Tibial artery (tissue), 4 donors: ENCODE results near the gene RSPH9.
"Not testable (repeated sequence)": the region's sequence is repeated elsewhere in the genome, so short reads cannot be mapped to it uniquely, and the experiment has no call there.

Experiments used
- DNase-seq, 2 donors: peaks; one replicate each; pipeline ENCODE4 v3.0.0-alpha.2; 2019
- H3K27ac ChIP-seq, 2 donors: fragments of 200-600 bp; sonication (generic) in 1 of 2; 1 replicate in 1 of 2; 2 replicates in 1 of 2; pipeline ENCODE4 v1.5.1; 2018 to 2019; ENCODE audit warnings: mild to moderate bottlenecking in 1 of 2
- H3K27me3 ChIP-seq, 2 donors: fragments of 200-600 bp; sonication (generic) in 1 of 2; one replicate each; pipeline versions ENCODE4 v1.5.1 to v1.6.0; 2016 to 2019
- H3K36me3 ChIP-seq, 3 donors: fragments of 200-600 bp; sonication (generic) in 2 of 3; one replicate each; pipeline ENCODE4 v1.5.1; 2016 to 2019; ENCODE audit warnings: mild to moderate bottlenecking in 2 of 3
- H3K4me1 ChIP-seq, 4 donors: fragments of 200-600 bp; sonication (generic) in 2 of 4; 1 replicate in 3 of 4; 2 replicates in 1 of 4; pipeline ENCODE4 v1.5.1; 2016 to 2019
- H3K4me3 ChIP-seq, 2 donors: fragments of 200-600 bp; sonication (generic) in 1 of 2; 1 replicate in 1 of 2; 2 replicates in 1 of 2; pipeline ENCODE4 v1.5.1; 2018 to 2019; ENCODE audit warnings: mild to moderate bottlenecking in 2 of 2
- H3K9me3 ChIP-seq, 3 donors: fragments of 200-600 bp; sonication (generic) in 1 of 3; one replicate each; pipeline ENCODE4 v1.5.1; 2016 to 2019
- CTCF ChIP-seq, 2 experiments: fragments of 200-600 bp in 1 of 2; fragments of 450-650 bp in 1 of 2; IDR thresholded peaks; one replicate each; pipeline ENCODE4 v1.5.1; 2017 to 2019; ENCODE audit warnings: antibody characterized with exemption in 2 of 2, mild to moderate bottlenecking in 1 of 2, moderate library complexity in 1 of 2
- intact Hi-C: fragments of 100-400 bp; cut with DNase I; formaldehyde crosslinking; loops from one replicate; pipeline ENCODE4 v1.15.0; 2023; ENCODE audit warnings: low total_unique reads

The RSPH9 gene

DNA sequence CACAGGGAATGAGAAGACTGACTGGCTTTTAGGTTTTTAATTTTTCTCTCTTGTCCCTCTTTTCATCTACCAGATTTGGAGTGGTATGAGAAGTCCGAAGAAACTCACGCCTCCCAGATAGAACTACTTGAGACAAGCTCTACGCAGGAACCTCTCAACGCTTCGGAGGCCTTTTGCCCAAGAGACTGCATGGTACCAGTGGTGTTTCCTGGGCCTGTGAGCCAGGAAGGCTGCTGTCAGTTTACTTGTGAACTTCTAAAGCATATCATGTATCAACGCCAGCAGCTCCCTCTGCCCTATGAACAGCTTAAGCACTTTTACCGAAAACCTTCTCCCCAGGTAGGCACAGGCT is 8.6 kb upstream of the RSPH9 start:
- Histone ChIP-seq H3K4me3 (peak overlapping the region; percentile 78 to 80), H3K27ac (peak overlapping the region; percentile 86), H3K27me3 (no peaks in the 10 kb centered on the region), H3K9me3 (no peaks in the 10 kb centered on the region), H3K36me3 (peaks cover 13 to 35% (median 34%) of the 10 kb centered on the region in 3 donors), H3K4me1 (peaks cover 0 to 40% (median 30%) of the 10 kb centered on the region in 4 donors)
- no peak for DNase-seq
- TF ChIP-seq CTCF (IDR thresholded peaks at IDR 0.05), result no peak
- intact Hi-C loops, result no loop called here

DNA sequence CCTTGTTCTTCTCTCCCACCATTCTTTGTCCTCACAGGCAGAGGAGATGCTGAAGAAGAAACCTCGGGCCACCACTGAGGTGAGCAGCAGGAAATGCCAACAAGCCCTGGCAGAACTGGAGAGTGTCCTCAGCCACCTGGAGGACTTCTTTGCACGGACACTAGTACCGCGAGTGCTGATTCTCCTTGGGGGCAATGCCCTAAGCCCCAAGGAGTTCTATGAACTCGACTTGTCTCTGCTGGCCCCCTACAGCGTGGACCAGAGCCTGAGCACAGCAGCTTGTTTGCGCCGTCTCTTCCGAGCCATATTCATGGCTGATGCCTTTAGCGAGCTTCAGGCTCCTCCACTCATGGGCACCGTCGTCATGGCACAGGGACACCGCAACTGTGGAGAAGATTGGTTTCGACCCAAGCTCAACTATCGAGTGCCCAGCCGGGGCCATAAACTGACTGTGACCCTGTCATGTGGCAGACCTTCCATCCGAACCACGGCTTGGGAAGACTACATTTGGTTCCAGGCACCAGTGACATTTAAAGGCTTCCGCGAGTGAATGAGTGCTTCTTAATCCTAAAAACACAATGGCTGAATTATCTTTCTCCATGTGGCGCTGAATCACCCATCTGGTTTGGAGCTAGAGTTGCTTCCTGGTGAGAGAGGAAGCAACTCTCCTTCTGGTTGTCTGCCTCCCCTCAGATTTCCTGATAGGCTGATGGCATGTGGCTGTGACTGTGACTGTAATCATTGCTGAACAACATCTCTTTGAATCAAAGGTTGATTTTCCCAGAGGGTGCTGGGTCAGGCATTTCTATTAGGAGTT is 4.6 kb upstream of the RSPH9 start:
- DNase-seq, result no peak
- Histone ChIP-seq H3K36me3 (peaks cover 18 to 52% (median 42%) of the 10 kb centered on the region in 3 donors), H3K27me3 (no peaks in the 10 kb centered on the region), H3K27ac (no peak overlapping the region), H3K4me3 (no peak overlapping the region), H3K9me3 (no peaks in the 10 kb centered on the region), H3K4me1 (peaks cover 0 to 43% (median 32%) of the 10 kb centered on the region in 4 donors)
- intact Hi-C loops, result no loop called here
- no peak for TF ChIP-seq CTCF (IDR thresholded peaks at IDR 0.05)

- H3K4me3 ChIP-seq, result peak overlapping the region; percentile 48 to 60
- peak overlapping the region in 1 of 2 donors; percentile 25 for H3K27ac ChIP-seq
- intact Hi-C loops, result no loop called here
- H3K36me3 ChIP-seq, result peaks cover 7 to 24% (median 12%) of the 10 kb centered on the region in 3 donors
- DNase-seq, result no peak
- H3K4me1 ChIP-seq, result peaks cover 0 to 14% (median 9%) of the 10 kb centered on the region in 4 donors
- no peaks in the 10 kb centered on the region for H3K9me3 ChIP-seq
- H3K27me3 ChIP-seq, result no peaks in the 10 kb centered on the region
- no peak for TF ChIP-seq CTCF (IDR thresholded peaks at IDR 0.05)
Observed at GRCh38 chr6:43645613-43645964, 753 bp downstream of the RSPH9 start.

DNA sequence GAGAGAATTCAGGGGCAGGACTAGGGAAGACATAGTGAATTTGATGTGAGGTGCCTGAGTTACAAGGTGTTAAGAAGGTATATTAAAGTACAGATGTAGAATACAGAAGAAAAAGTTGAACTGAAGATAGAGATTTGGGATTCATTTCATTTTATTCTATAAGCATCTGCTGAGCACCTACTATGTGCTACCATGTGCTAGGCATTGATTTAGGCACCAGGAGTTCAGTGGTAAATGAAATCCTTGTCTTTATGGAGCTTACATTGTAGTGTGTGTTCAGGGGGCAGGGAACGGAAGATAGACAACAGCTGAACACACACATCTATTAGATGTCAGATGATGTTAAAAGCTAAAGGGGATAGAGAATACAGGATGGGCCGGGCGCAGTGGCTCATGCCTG is 2.8 kb downstream of the RSPH9 start:
- TF ChIP-seq CTCF (IDR thresholded peaks at IDR 0.05), result no peak
- Histone ChIP-seq H3K4me1 (peaks cover 0 to 14% (median 9%) of the 10 kb centered on the region in 4 donors), H3K4me3 (no peak overlapping the region), H3K36me3 (peaks cover 0 to 4% (median 0%) of the 10 kb centered on the region in 3 donors), H3K27me3 (no peaks in the 10 kb centered on the region), H3K9me3 (no peaks in the 10 kb centered on the region), H3K27ac (no peak overlapping the region)
- intact Hi-C loops, result no loop called here
- no peak for DNase-seq

DNA sequence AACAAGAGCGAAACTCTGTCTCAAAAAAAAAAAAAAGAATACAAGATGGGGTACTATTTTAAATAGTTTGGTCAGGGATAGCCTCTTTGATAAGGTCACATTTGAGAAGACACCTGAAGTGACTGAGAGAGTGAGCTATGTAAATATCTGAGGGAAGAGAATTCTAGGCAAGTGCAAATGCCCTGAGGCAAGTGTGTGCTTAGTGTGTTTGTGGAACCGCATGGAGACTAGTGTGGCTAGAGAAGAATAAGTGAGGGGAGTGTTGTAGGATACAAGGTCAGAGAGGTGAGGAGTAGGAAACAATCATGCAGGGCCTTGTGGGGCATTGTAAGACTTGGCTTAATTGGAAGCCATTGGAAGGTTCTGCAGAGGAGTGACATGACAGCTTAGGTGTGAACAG is 3.4 kb downstream of the RSPH9 start:
- H3K36me3 ChIP-seq, result no peaks in the 10 kb centered on the region
- intact Hi-C loops, result no loop called here
- no peak for DNase-seq
- H3K27ac ChIP-seq, result no peak overlapping the region
- H3K4me3 ChIP-seq, result no peak overlapping the region
- H3K27me3 ChIP-seq, result no peaks in the 10 kb centered on the region
- H3K4me1 ChIP-seq, result peaks cover 0 to 14% (median 9%) of the 10 kb centered on the region in 4 donors
- H3K9me3 ChIP-seq, result no peaks in the 10 kb centered on the region
- no peak for TF ChIP-seq CTCF (IDR thresholded peaks at IDR 0.05)

DNA sequence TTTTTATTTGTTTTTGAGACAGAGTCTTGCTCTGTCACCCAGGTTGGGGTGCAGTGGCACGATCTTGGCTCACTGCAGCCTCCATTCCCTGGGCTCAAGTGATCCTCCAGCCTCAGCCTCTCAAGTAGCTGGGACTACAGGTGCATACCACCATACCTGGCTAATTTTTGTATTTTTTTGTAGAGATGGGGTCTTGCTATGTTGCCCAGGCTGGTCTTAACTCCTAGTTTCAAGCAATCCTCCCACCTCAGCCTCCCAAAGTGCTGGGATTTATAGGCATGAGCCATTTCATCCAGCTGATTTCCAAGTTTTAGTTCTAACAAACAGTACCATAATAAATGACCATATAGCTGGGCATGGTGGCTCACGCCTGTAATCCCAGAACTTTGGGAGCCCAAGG is 8.0 kb downstream of the RSPH9 start:
- H3K27me3 ChIP-seq, H3K36me3 ChIP-seq, H3K4me3 ChIP-seq, DNase-seq, H3K27ac ChIP-seq, intact Hi-C loops, H3K9me3 ChIP-seq, H3K4me1 ChIP-seq: not testable (repeated sequence)
